HG03442 (cell line): ENCODE measurements around the gene ST8SIA1.
"Not testable (repeated sequence)": the region's sequence is repeated elsewhere in the genome, so short reads cannot be mapped to it uniquely, and the experiment has no call there.

Source experiments
- ATAC-seq: cut with Tn5 transposase; IDR thresholded peaks from one replicate; pipeline ENCODE4 v1.9.1; 2021; ENCODE audit warnings: mild to moderate bottlenecking, moderate library complexity; ENCODE audit not compliant: unreplicated experiment

The ST8SIA1 gene

GRCh38 chr12:22188431-22188830 lies 146.1 kb downstream of the ST8SIA1 start:
- ATAC-seq, result no peak

GRCh38 chr12:22180705-22181104 lies 153.8 kb downstream of the ST8SIA1 start:
- no peak for ATAC-seq

- ATAC-seq, result no peak
Observed at GRCh38 chr12:22173177-22173576, 161.3 kb downstream of the ST8SIA1 start.

- ATAC-seq, result no peak
Observed at GRCh38 chr12:22172501-22172900, 162.0 kb downstream of the ST8SIA1 start.

- no peak for ATAC-seq
Observed at GRCh38 chr12:22169376-22169775, 165.1 kb downstream of the ST8SIA1 start.

GRCh38 chr12:22164139-22164538 lies 170.4 kb downstream of the ST8SIA1 start:
- ATAC-seq, result no peak

GRCh38 chr12:22163594-22163993 lies 170.9 kb downstream of the ST8SIA1 start:
- ATAC-seq, result no peak

GRCh38 chr12:22160396-22161003 lies 174.0 kb downstream of the ST8SIA1 start:
- no peak for ATAC-seq

GRCh38 chr12:22149286-22149685 lies 185.2 kb downstream of the ST8SIA1 start:
- ATAC-seq, result not testable (repeated sequence)

- not testable (repeated sequence) for ATAC-seq
Observed at GRCh38 chr12:22146686-22147085, 187.8 kb downstream of the ST8SIA1 start.
